Natural killer cell (primary cell): ENCODE results near the gene PRKAR1B. TPM values are rescaled to one million over a fixed set of nuclear protein-coding genes. Genes with fewer than 3 reads are reported as not detected.

Experiments
- ATAC-seq, 3 donors: fragments of 150-1000 bp in 2 of 3; fragments of 200-7000 bp in 1 of 3; cut with Tn5 transposase; 1 replicate in 1 of 3; 2 replicates in 2 of 3; pipeline ENCODE4 v1.10.0; 2021; ENCODE audit warnings: mild to moderate bottlenecking in 2 of 3, moderate library complexity in 2 of 3
- DNase-seq, 2 donors: peaks; one replicate each; pipeline versions ENCODE4 v3.0.0 to v3.0.0-alpha.2; 2013 to 2021; ENCODE audit warnings: mixed read lengths in 1 of 2
- H3K27ac ChIP-seq: one replicate; pipeline ENCODE4 v1.5.1; 2013; ENCODE audit warnings: mild to moderate bottlenecking, low read length
- H3K27me3 ChIP-seq: one replicate; pipeline ENCODE4 v1.6.1; 2013; ENCODE audit warnings: low read length; ENCODE audit not compliant: control insufficient read depth, insufficient read depth
- H3K36me3 ChIP-seq: one replicate; pipeline ENCODE4 v1.6.1; 2013; ENCODE audit warnings: low read length; ENCODE audit not compliant: control insufficient read depth, insufficient read depth
- H3K4me1 ChIP-seq: one replicate; pipeline ENCODE4 v1.6.1; 2013; ENCODE audit warnings: low read length; ENCODE audit not compliant: control insufficient read depth, insufficient read depth
- H3K4me3 ChIP-seq: one replicate; pipeline ENCODE4 v1.5.1; 2013; ENCODE audit warnings: low read length
- H3K9me3 ChIP-seq: one replicate; pipeline ENCODE4 v1.6.1; 2013; ENCODE audit warnings: low read length; ENCODE audit not compliant: control insufficient read depth, insufficient read depth
- H3K27ac Mint-ChIP-seq, 2 donors: one replicate each; pipeline ENCODE4 v1.8.0; 2022; ENCODE audit warnings: mild to moderate bottlenecking in 2 of 2, mixed read lengths in 2 of 2, moderate library complexity in 1 of 2
- H3K27me3 Mint-ChIP-seq, 2 donors: one replicate each; pipeline ENCODE4 v1.8.0; 2022; ENCODE audit warnings: low read depth in 2 of 2, mixed read lengths in 2 of 2
- H3K36me3 Mint-ChIP-seq: one replicate; pipeline ENCODE4 v1.8.0; 2022; ENCODE audit warnings: mixed read lengths
- H3K4me1 Mint-ChIP-seq, 2 donors: one replicate each; pipeline ENCODE4 v1.8.0; 2022; ENCODE audit warnings: mixed read lengths in 2 of 2
- H3K4me3 Mint-ChIP-seq: one replicate; pipeline ENCODE4 v1.8.0; 2022; ENCODE audit warnings: mild to moderate bottlenecking, moderate library complexity, mixed read lengths
- H3K9me3 Mint-ChIP-seq, 2 donors: one replicate each; pipeline ENCODE4 v1.8.0; 2022; ENCODE audit warnings: mixed read lengths in 2 of 2
- WGBS: methylation state at CpG from one replicate; pipeline ENCODE4 v1.1.7; 2013; ENCODE audit warnings: missing lambda C conversion rate; ENCODE audit not compliant: insufficient coverage; 5-methylcytosine and 5-hydroxymethylcytosine counted together
- intact Hi-C: fragments of 100-400 bp; cut with micrococcal nuclease; formaldehyde crosslinking; loops from one replicate; pipeline ENCODE4 v1.14.2; 2022
- total RNA-seq, 4 donors: library from RNA; stranded (reverse); fragments of 120-200 nt in 1 of 4; gene quantifications; one replicate each; pipeline versions ENCODE4 v1.2.3 to v1.2.4, GENCODE V29; 2013 to 2022
- TF ChIP-seq, protein P1 (sequence below): fragments of 200-600 bp; IDR thresholded peaks from one replicate; pipeline ENCODE4 v1.8.0; 2022; ENCODE audit warnings: antibody characterized with exemption

PRKAR1B gene
- total RNA-seq, 3 donors from 2014 or later (not counting 1 experiment from before 2014, with no cell fraction given): 2.4 to 3.8 (median 3.0) TPM

DNA sequence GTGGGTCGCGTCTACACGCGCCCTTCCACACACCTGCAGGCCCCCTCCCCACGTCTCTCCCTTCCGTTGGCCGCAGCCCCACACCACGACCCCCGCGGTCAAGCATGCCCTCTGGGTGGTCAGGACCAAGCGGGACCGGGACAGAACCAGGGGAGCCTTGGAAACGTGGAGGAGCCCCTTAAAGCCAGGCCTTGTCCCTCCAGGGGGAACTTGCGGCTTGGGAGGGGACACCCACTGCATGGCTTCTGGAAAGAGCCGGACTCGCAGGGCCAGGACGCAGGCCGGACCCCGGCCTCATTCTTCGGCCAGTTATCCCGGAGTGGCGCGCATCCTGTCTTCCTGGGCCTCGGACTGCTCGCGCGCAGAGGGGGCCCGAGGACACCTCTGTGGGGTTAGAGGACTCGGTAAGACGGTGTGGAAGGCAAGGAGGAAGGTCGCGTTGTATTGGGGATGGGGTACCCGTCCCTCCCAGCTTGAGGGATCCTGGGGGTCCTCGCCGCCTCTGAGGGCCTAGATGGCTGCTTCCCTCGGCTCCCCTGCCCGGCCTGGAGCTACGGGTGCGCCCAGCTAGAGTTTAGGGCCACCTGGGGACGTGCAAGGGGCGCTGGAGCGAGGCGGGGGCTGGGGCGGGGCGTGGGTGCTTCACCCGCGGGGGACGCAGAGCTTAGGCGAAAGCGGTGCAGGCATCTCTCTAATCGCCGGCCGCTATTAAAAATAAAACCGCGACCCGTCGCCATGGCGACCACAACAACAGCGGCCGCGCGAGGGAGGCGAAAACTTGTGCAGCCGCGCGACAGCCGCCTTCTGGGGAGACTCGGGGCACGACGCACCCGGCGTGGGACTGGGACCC lies 205.6 kb downstream of the PRKAR1B start:
- H3K4me3 ChIP-seq: no peak overlapping the region
- Mint-ChIP-seq H3K36me3 (no peaks in the 10 kb centered on the region), H3K27ac (no peak overlapping the region), H3K9me3 (no peaks in the 10 kb centered on the region), H3K4me3 (peak overlapping the region; percentile 28), H3K4me1 (peaks cover 0 to 12% of the 10 kb centered on the region in 2 donors), H3K27me3 (peaks cover 6 to 22% of the 10 kb centered on the region in 2 donors)
- no peaks in the 10 kb centered on the region for H3K9me3 ChIP-seq
- peak in 1 of 2 donors; percentile 33 for DNase-seq
- WGBS: 5% methylated on average over 72 of the region's 72 CpGs
- ATAC-seq: no peak
- intact Hi-C loops: no loop called here
- H3K36me3 ChIP-seq: no peaks in the 10 kb centered on the region
- TF ChIP-seq, protein P1, sequence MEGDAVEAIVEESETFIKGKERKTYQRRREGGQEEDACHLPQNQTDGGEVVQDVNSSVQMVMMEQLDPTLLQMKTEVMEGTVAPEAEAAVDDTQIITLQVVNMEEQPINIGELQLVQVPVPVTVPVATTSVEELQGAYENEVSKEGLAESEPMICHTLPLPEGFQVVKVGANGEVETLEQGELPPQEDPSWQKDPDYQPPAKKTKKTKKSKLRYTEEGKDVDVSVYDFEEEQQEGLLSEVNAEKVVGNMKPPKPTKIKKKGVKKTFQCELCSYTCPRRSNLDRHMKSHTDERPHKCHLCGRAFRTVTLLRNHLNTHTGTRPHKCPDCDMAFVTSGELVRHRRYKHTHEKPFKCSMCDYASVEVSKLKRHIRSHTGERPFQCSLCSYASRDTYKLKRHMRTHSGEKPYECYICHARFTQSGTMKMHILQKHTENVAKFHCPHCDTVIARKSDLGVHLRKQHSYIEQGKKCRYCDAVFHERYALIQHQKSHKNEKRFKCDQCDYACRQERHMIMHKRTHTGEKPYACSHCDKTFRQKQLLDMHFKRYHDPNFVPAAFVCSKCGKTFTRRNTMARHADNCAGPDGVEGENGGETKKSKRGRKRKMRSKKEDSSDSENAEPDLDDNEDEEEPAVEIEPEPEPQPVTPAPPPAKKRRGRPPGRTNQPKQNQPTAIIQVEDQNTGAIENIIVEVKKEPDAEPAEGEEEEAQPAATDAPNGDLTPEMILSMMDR: no peak
- H3K27ac ChIP-seq: no peak overlapping the region
- H3K4me1 ChIP-seq: peaks cover 47% of the 10 kb centered on the region
- peaks cover 27% of the 10 kb centered on the region for H3K27me3 ChIP-seq

- H3K9me3 ChIP-seq: no peaks in the 10 kb centered on the region
- intact Hi-C loops: no loop called here
- TF ChIP-seq, protein P1: no peak
- H3K4me1 ChIP-seq: peaks cover 47% of the 10 kb centered on the region
- H3K27me3 ChIP-seq: peaks cover 30% of the 10 kb centered on the region
- peaks cover 6 to 25% of the 10 kb centered on the region in 2 donors for H3K27me3 Mint-ChIP-seq
- H3K4me3 ChIP-seq: no peak overlapping the region
- H3K9me3 Mint-ChIP-seq: no peaks in the 10 kb centered on the region
- no peak overlapping the region for H3K27ac Mint-ChIP-seq
- 5% methylated on average over 63 of the region's 63 CpGs for WGBS
- no peaks in the 10 kb centered on the region for H3K36me3 ChIP-seq
- no peaks in the 10 kb centered on the region for H3K36me3 Mint-ChIP-seq
- H3K4me3 Mint-ChIP-seq: peak overlapping the region; percentile 6
- H3K27ac ChIP-seq: no peak overlapping the region
- peaks cover 0 to 12% of the 10 kb centered on the region in 2 donors for H3K4me1 Mint-ChIP-seq
- peak in 1 of 2 donors; percentile 25 for DNase-seq
- no peak for ATAC-seq
Observed at GRCh38 chr7:520503-521161, 206.4 kb downstream of the PRKAR1B start.

DNA sequence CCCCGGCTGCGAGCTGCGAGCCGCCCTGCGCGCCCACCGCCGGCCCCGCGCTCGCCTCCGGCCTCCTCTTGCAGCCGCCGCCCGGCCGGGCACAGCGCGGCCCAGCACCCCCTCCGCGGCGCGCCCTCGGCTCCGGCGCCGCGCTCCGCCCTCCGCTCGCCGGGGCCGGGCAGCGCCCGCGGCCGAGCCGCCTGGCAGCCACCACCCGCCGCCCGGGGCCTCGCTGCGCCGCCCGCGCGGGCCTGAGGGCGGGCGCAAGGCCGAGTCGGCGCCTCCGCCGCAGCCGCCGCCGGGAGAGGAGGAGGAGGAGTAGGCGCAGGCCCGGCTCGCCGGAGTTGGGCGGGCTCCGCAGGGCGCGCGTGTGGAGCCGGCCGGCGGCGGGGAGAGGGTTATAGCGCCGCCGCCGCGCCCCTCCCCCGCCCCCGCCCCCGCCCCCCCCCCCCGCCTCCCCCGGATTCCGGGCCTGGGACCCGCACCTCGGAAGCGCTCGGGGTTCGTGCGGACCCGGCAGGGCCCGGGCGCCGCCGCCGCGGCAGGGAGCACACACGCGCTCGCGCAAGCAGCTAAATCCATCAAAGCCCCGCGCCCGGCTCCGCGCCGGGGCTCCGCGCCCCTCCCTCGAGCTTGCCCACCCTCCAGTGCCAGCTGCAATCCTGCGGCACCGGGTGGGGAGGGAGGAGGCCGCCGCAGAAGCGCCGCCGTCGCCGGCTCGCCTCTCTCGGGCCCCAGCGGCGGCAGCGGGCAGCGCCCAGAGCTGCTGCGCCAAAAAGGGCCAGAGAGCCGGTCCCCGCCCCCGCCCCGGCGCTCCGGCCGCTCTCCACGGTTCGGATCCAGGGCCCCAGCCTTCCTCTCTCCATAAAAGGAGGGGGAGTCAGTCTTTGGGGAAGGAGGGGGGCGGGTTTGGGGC lies 207.3 kb downstream of the PRKAR1B start, which contains the start of gene PDGFA:
TSS of gene PDGFA (minus strand) at position 363 of the 907 bp plus-strand sequence. CDS start 845 bp downstream, outside the sequence.
- H3K27me3 ChIP-seq: peaks cover 32% of the 10 kb centered on the region
- H3K36me3 Mint-ChIP-seq: no peaks in the 10 kb centered on the region
- peaks cover 0 to 12% of the 10 kb centered on the region in 2 donors for H3K4me1 Mint-ChIP-seq
- no peak within 1 kb of the TSS for H3K27ac ChIP-seq
- intact Hi-C loops: no loop called here
- H3K9me3 Mint-ChIP-seq: no peaks in the 10 kb centered on the region
- WGBS: under 1% methylated on average over 108 of the region's 132 CpGs
- no peaks in the 10 kb centered on the region for H3K36me3 ChIP-seq
- no peaks in the 10 kb centered on the region for H3K9me3 ChIP-seq
- no peak within 1 kb of the TSS for H3K27ac Mint-ChIP-seq
- ATAC-seq: peak in 2 of 3 donors; percentile 21 to 40
- TF ChIP-seq, protein P1: no peak
- H3K27me3 Mint-ChIP-seq: peaks cover 6 to 27% of the 10 kb centered on the region in 2 donors
- peak within 1 kb of the TSS; percentile 18 for H3K4me3 ChIP-seq
- peak within 1 kb of the TSS; percentile 79 for H3K4me3 Mint-ChIP-seq
- DNase-seq: peak in 1 of 2 donors; percentile 39
- peaks cover 47% of the 10 kb centered on the region for H3K4me1 ChIP-seq
